Uterus (tissue), 4 donors: Measurements from ENCODE around the gene OR52M1. TPM values are rescaled to one million over a fixed set of nuclear protein-coding genes. Genes with fewer than 3 reads are reported as not detected.

Source experiments
- DNase-seq, 2 donors: peaks; one replicate each; pipeline ENCODE4 v3.0.0-alpha.2; 2019 to 2020
- H3K27ac ChIP-seq, 2 donors: fragments of 200-600 bp; sonication (generic); 1 replicate in 1 of 2; 2 replicates in 1 of 2; pipeline ENCODE4 v1.5.1; 2016 to 2018
- H3K27me3 ChIP-seq, 2 donors: fragments of 200-600 bp; sonication (generic); one replicate each; pipeline ENCODE4 v1.5.1; 2018 to 2019; ENCODE audit warnings: control low read depth in 1 of 2
- H3K36me3 ChIP-seq, 2 donors: fragments of 200-600 bp; sonication (generic); one replicate each; pipeline ENCODE4 v1.5.1; 2019; ENCODE audit warnings: control low read depth in 1 of 2
- H3K4me1 ChIP-seq, 2 donors: fragments of 200-600 bp; sonication (generic); one replicate each; pipeline ENCODE4 v1.5.1; 2018 to 2019; ENCODE audit warnings: control low read depth in 1 of 2
- H3K4me3 ChIP-seq, 2 donors: fragments of 200-600 bp; sonication (generic); 1 replicate in 1 of 2; 2 replicates in 1 of 2; pipeline ENCODE4 v1.5.1; 2018 to 2019; ENCODE audit warnings: mild to moderate bottlenecking in 1 of 2
- H3K9me3 ChIP-seq, 2 donors: fragments of 200-600 bp; sonication (generic); one replicate each; pipeline ENCODE4 v1.5.1; 2019; ENCODE audit warnings: control low read depth in 1 of 2
- POLR2A ChIP-seq, 2 donors: fragments of 450-650 bp; IDR thresholded peaks; one replicate each; pipeline ENCODE4 v1.6.1; 2016; ENCODE audit warnings: antibody characterized with exemption in 2 of 2, mild to moderate bottlenecking in 1 of 2, moderate library complexity in 1 of 2
- intact Hi-C: fragments of 100-400 bp; cut with DNase I; formaldehyde crosslinking; loops from one replicate; pipeline ENCODE4 v1.15.1; 2023; ENCODE audit warnings: low total_unique reads
- total RNA-seq, 4 donors: library from RNA; depleted of rRNA in 3 of 4; stranded (reverse); fragments of >200 nt in 3 of 4; gene quantifications; one replicate each; pipeline versions ENCODE4 v1.1.0 to v1.2.4, GENCODE V29; 2014 to 2023
- TF ChIP-seq, protein P1 (sequence below), 4 experiments: fragments of 200-600 bp in 2 of 4; fragments of 450-650 bp in 2 of 4; sonication (generic) in 2 of 4; IDR thresholded peaks; one replicate each; pipeline ENCODE4 v1.5.1; 2016 to 2019; ENCODE audit warnings: antibody characterized with exemption in 4 of 4, mild to moderate bottlenecking in 2 of 4, moderate library complexity in 1 of 4
- donor health status: DM: yes; HTN: yes; CAD: no.

The OR52M1 gene
- total RNA-seq, 4 donors from 2014 or later: not detected

DNA sequence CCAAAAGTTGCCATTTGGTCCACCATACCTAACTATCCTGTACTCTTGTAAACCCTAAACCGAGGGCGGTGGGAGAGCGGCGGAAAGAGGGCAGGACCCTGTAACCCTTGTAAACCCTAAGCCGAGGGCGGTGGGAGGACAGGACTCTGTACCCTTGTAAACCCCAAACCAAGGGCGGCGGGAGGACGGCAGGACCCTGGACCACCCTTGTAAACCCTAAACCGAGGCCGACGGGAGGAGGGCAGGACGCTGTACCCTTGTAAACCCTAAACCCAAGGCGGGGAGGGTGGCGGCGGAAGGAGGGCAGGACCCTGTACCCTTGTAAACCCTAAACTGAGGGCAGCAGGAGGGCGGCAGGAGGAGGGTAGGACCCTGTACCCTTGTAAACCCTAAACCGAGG lies 24.1 kb downstream of the OR52M1 start:
- H3K27ac ChIP-seq: no peak overlapping the region
- TF ChIP-seq, protein P1, sequence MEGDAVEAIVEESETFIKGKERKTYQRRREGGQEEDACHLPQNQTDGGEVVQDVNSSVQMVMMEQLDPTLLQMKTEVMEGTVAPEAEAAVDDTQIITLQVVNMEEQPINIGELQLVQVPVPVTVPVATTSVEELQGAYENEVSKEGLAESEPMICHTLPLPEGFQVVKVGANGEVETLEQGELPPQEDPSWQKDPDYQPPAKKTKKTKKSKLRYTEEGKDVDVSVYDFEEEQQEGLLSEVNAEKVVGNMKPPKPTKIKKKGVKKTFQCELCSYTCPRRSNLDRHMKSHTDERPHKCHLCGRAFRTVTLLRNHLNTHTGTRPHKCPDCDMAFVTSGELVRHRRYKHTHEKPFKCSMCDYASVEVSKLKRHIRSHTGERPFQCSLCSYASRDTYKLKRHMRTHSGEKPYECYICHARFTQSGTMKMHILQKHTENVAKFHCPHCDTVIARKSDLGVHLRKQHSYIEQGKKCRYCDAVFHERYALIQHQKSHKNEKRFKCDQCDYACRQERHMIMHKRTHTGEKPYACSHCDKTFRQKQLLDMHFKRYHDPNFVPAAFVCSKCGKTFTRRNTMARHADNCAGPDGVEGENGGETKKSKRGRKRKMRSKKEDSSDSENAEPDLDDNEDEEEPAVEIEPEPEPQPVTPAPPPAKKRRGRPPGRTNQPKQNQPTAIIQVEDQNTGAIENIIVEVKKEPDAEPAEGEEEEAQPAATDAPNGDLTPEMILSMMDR (IDR thresholded peaks at IDR 0.05): no peak
- no peak for TF ChIP-seq POLR2A (IDR thresholded peaks at IDR 0.05)
- intact Hi-C loops: no loop called here
- H3K36me3 ChIP-seq: no peaks in the 10 kb centered on the region
- no peaks in the 10 kb centered on the region for H3K27me3 ChIP-seq
- no peak for DNase-seq
- H3K4me1 ChIP-seq: no peaks in the 10 kb centered on the region
- no peaks in the 10 kb centered on the region for H3K9me3 ChIP-seq
- no peak overlapping the region for H3K4me3 ChIP-seq

DNA sequence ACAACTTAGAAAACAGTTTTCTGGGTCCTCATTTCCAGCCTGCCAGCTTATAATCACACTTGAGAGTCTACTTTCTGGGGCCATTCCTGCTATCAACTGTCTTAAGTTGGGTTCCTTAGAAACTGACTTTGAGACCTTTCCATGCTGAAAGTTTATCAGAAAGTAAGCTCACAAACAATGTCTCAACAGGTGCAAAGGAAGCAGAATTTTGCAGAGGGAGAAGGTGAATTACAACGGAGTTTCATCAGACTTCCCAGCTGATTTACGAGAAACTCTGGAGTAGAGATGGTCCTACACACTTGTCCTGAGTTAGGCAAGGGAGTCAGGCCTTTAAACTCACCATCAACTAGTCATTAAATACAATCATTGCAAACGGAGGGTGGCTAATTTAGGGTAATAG lies 31.9 kb downstream of the OR52M1 start:
- TF ChIP-seq, protein P1 (IDR thresholded peaks at IDR 0.05): no peak
- TF ChIP-seq POLR2A (IDR thresholded peaks at IDR 0.05): no peak
- Histone ChIP-seq H3K27me3 (no peaks in the 10 kb centered on the region), H3K4me3 (no peak overlapping the region), H3K27ac (no peak overlapping the region), H3K9me3 (no peaks in the 10 kb centered on the region), H3K36me3 (no peaks in the 10 kb centered on the region), H3K4me1 (no peaks in the 10 kb centered on the region)
- no peak for DNase-seq
- intact Hi-C loops: no loop called here

DNA sequence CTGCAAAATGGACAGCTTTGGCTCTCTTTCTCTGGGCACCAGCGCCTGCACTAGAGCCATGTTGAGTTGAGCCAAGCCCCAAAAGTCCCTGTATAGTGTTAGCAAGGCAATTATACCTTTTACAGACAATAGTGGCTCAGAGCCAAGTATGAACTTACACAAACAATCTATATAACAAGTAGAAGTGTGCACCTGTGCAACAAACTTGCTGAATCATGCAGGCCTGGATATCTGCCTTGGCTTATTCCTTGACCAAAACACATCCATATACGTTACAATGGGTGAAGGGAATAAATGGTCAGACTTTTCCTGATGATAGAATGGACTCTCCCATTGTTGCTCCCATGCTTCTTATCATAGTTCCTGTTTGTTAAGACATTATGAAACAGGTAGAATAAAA lies 32.8 kb downstream of the OR52M1 start:
- no peaks in the 10 kb centered on the region for H3K9me3 ChIP-seq
- TF ChIP-seq, protein P1 (IDR thresholded peaks at IDR 0.05): no peak
- no peak for TF ChIP-seq POLR2A (IDR thresholded peaks at IDR 0.05)
- no peak for DNase-seq
- no peaks in the 10 kb centered on the region for H3K4me1 ChIP-seq
- no peaks in the 10 kb centered on the region for H3K36me3 ChIP-seq
- no peak overlapping the region for H3K4me3 ChIP-seq
- H3K27ac ChIP-seq: no peak overlapping the region
- intact Hi-C loops: no loop called here
- no peaks in the 10 kb centered on the region for H3K27me3 ChIP-seq

DNA sequence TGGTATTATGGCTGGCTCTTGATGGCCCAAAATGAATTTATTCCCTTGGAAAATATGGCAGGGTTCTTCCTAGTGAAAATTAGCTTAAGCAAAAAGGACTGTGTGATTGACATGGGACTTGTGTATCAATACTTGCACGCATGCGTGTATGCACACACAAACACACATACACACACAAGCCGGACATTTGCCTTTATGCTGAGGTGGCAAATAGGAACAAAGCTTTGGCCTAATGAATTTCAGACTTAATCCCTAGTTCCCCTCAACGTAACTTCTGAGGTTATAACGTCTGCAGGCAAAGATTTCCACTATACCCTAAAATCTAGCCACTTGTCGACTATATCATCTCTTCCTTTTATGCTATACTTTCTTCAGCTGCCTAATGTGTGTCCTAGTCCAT lies 33.6 kb downstream of the OR52M1 start:
- H3K36me3 ChIP-seq: no peaks in the 10 kb centered on the region
- no peaks in the 10 kb centered on the region for H3K27me3 ChIP-seq
- no peak for DNase-seq
- no peak overlapping the region for H3K27ac ChIP-seq
- H3K9me3 ChIP-seq: no peaks in the 10 kb centered on the region
- H3K4me3 ChIP-seq: no peak overlapping the region
- H3K4me1 ChIP-seq: no peaks in the 10 kb centered on the region
- intact Hi-C loops: no loop called here
- TF ChIP-seq, protein P1 (IDR thresholded peaks at IDR 0.05): no peak
- no peak for TF ChIP-seq POLR2A (IDR thresholded peaks at IDR 0.05)

DNA sequence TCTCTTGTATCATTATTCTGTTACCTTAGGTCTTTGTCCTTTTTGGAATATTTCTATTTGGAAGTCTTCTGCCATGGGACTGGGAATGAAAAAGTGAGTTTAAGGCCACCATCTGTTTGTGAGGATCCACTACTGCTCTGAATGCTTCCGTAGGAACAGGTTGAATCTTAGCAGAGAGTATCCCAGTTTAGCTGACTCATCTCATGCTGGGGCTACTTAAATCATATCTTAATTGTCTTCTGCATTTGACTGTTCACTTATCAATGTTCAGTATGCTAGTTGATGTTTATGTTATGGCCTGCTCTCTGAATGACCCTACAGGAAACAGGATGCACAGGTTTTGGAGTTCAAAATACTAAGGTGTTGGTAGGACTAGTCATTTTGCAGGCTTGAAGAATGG lies 35.1 kb downstream of the OR52M1 start:
- DNase-seq: no peak
- TF ChIP-seq, protein P1 (IDR thresholded peaks at IDR 0.05): no peak
- no peak for TF ChIP-seq POLR2A (IDR thresholded peaks at IDR 0.05)

More for the DNA sequence above, 35.1 kb downstream of the OR52M1 start:
- Histone ChIP-seq H3K4me1 (no peaks in the 10 kb centered on the region), H3K27ac (no peak overlapping the region), H3K27me3 (no peaks in the 10 kb centered on the region), H3K9me3 (no peaks in the 10 kb centered on the region), H3K36me3 (no peaks in the 10 kb centered on the region), H3K4me3 (no peak overlapping the region)
- intact Hi-C loops: no loop called here
